ENCODE measurements around the gene TPRG1. TPM values are rescaled to one million over a fixed set of nuclear protein-coding genes. Genes with fewer than 3 reads are reported as not detected.

TPRG1 gene
- total RNA-seq, 1 donor from 2014 or later: 23.4 TPM

DNA sequence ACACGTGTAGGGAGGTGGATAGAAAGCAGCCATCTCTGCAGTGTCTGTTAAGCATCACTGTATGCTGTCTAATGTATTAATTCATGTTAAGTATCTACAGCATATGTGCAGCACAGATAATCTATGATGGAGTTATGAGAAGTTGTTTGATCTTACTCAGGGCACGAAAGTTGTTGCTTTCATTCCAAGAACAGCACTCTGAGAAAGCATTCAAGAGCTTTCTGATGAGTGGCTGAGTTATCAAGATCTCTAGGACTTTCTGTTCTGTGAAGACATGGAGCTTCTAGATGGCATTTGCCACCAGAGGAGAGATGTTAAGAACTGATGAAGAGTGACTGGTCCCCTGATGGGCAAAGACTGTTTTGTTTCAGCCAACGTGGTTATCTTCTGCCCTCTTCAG lies 22.6 kb upstream of the TPRG1 start:
- Histone ChIP-seq H3K4me3 (no peak overlapping the region), H3K27me3 (ENCODE audit: low read depth) (no peaks in the 10 kb centered on the region), H3K4me1 (peaks cover 11% of the 10 kb centered on the region), H3K27ac (no peak overlapping the region), H3K36me3 (peaks cover 6% of the 10 kb centered on the region), H3K9me3 (no peaks in the 10 kb centered on the region)
- ATAC-seq (peak in 1 of 2 donors; percentile 23), DNase-seq (no peak)
- TF ChIP-seq, protein P1, sequence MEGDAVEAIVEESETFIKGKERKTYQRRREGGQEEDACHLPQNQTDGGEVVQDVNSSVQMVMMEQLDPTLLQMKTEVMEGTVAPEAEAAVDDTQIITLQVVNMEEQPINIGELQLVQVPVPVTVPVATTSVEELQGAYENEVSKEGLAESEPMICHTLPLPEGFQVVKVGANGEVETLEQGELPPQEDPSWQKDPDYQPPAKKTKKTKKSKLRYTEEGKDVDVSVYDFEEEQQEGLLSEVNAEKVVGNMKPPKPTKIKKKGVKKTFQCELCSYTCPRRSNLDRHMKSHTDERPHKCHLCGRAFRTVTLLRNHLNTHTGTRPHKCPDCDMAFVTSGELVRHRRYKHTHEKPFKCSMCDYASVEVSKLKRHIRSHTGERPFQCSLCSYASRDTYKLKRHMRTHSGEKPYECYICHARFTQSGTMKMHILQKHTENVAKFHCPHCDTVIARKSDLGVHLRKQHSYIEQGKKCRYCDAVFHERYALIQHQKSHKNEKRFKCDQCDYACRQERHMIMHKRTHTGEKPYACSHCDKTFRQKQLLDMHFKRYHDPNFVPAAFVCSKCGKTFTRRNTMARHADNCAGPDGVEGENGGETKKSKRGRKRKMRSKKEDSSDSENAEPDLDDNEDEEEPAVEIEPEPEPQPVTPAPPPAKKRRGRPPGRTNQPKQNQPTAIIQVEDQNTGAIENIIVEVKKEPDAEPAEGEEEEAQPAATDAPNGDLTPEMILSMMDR (IDR thresholded peaks at IDR 0.05): no peak
- intact Hi-C loops (cut with DNase I): no loop called here

DNA sequence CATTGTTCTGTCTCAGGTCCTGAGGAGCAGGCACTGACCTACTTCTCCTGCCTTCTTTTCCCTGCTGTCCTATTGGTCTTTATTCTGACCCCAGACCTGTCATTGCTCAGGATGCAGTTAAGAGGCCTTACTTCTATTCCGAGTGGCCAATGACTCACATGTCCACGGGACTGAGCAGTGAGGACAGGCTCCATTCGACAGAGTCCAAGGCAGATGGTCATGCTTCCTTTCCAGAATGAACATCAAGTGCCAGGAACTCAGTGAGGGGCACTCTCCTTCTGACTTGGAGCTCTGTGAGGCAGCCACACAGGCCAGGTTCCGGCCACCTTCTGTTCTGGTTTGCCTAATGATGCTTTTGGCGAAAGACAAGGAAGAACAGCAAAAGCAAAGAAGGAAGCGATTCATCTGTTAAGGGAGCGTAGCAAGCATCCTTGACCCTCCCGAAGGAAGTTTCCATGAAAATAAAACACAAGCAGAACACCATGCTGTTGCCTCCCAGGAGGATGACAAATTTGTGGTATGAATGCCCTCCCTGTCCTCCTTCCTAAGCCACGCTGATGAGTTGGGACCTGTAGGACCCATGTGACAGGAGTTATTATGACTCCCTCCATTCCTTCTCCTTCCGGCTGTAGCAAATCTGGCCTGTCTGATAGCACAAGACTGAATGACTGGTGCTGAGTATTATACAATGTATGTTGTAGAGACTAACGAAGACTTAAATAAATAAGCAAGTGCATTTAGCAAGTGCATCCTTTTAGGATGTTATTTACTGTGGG lies 14.4 kb upstream of the TPRG1 start:
- TF ChIP-seq, protein P1 (IDR thresholded peaks at IDR 0.05): no peak
- Histone ChIP-seq H3K9me3 (no peaks in the 10 kb centered on the region), H3K27me3 (ENCODE audit: low read depth) (no peaks in the 10 kb centered on the region), H3K27ac (no peak overlapping the region), H3K36me3 (no peaks in the 10 kb centered on the region), H3K4me3 (no peak overlapping the region), H3K4me1 (no peaks in the 10 kb centered on the region)
- intact Hi-C loops (cut with DNase I): no loop called here
- DNase-seq (no peak), ATAC-seq (no peak)

DNA sequence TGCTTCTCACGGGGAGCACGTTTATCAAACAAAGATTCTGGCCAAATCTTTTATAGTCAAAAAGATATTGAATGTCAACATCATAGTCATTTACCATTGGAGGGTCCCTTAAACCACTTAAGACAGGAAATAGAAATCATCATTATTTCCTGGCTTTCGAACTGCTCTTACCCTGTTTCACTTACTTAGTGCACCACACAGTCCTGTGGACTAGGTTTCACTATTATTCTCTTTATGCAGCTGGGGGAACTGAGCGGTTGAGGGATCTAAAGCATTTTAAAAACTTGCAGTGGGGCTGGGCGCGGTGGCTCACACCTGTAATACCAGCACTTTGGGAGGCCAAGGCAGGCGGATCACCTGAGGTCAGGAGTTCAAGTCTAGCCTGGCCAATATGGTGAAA lies 13.7 kb upstream of the TPRG1 start:
- Histone ChIP-seq H3K27ac (no peak overlapping the region), H3K36me3 (no peaks in the 10 kb centered on the region), H3K9me3 (no peaks in the 10 kb centered on the region), H3K4me3 (no peak overlapping the region), H3K4me1 (no peaks in the 10 kb centered on the region), H3K27me3 (ENCODE audit: low read depth) (no peaks in the 10 kb centered on the region)
- ATAC-seq: no peak
- TF ChIP-seq, protein P1 (IDR thresholded peaks at IDR 0.05): no peak
- intact Hi-C loops (cut with DNase I): no loop called here
- DNase-seq: no peak

DNA sequence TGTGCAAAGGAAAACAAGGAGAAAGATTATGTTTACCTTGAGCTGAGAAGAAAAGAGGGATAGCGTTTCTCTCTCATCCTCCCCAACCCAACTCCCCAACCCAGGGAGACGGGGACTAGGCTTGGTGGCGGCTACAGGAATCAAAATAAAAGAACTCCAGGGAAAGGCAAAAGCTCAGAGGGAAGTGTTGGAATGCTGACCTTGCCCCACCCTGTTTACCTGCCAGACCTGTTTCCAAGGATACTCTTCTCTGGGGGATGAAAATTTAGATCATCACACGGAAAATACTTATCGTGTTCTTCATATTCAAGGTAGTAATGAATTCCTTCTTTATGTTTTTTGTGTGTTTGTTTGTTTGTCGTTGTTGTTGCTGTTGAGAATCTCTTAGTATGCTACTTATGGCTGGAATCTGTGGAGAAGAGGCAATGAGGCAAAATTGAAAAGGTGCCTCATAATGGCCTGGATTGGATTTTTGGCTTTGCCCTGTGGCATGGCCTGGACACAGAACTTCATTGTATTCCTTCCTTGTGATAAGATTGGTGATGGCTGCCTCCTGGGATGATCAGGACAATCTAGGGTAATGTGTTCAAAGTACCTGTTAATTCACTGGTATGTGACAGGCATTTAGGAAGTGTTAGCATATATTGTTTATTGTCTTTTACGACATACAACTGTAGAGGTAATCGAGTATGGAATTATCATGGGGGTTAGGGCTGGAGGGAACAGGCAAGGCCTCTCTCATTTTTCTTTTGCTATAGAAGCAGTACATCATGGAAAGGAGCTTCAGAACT lies 11.1 kb upstream of the TPRG1 start:
- ATAC-seq (peak; percentile 51 to 60), DNase-seq (no peak)
- TF ChIP-seq, protein P1 (IDR thresholded peaks at IDR 0.05): no peak
- H3K27ac ChIP-seq: no peak overlapping the region
- no peaks in the 10 kb centered on the region for H3K4me1 ChIP-seq
- no peaks in the 10 kb centered on the region for H3K27me3 ChIP-seq (ENCODE audit: low read depth)
- intact Hi-C loops (cut with DNase I): no loop called here
- H3K9me3 ChIP-seq: no peaks in the 10 kb centered on the region
- no peaks in the 10 kb centered on the region for H3K36me3 ChIP-seq
- H3K4me3 ChIP-seq: no peak overlapping the region

DNA sequence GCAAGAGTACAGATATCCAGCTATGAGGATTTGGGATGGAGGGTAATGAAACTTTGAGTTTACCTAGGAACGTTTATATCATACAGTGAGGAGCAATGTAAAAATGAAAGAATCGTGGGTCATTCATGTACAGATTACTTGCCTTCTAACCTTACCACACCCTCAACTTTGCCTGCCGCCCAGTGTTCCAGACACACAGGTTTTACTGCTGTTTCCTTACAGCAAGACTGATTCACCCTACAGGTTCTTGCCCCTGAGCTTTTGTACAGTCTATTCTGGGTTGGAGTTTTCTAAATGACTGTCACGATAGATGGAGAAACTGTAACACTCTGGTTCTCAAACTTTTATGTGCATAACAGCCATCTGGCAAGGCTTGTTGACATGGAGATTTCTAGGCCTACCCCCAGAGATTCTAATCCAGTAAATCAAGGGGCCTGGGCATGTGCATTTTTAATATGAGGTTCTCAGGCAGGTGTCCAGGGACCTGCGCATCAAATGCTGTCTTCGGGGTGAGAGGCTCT lies 6.6 kb upstream of the TPRG1 start:
- H3K4me1 ChIP-seq: no peaks in the 10 kb centered on the region
- DNase-seq (no peak), ATAC-seq (no peak)
- H3K36me3 ChIP-seq: no peaks in the 10 kb centered on the region
- intact Hi-C loops (cut with DNase I): no loop called here
- TF ChIP-seq, protein P1 (IDR thresholded peaks at IDR 0.05): no peak
- H3K27me3 ChIP-seq (ENCODE audit: low read depth): no peaks in the 10 kb centered on the region
- no peak overlapping the region for H3K27ac ChIP-seq
- no peaks in the 10 kb centered on the region for H3K9me3 ChIP-seq
- no peak overlapping the region for H3K4me3 ChIP-seq
